22Rv1 (cell line): ENCODE results near the gene IFT43.

ENCODE experiments used
- H3K27ac ChIP-seq: fragments of 450-650 bp; 2 replicates; pipeline ENCODE4 v1.5.1; 2017
- CTCF ChIP-seq: fragments of 450-650 bp; IDR thresholded peaks from 2 replicates; pipeline ENCODE4 v1.5.1; 2017; ENCODE audit warnings: mild to moderate bottlenecking
- ZFX ChIP-seq: fragments of 450-650 bp; IDR thresholded peaks from 2 replicates; pipeline ENCODE4 v1.6.1; 2017; ENCODE audit warnings: antibody characterized with exemption, borderline replicate concordance

Gene IFT43

GRCh38 chr14:75971509-75971908, 14.1 kb upstream of the IFT43 start:
- no peak overlapping the region for H3K27ac ChIP-seq
- no peak for TF ChIP-seq ZFX
- no peak for TF ChIP-seq CTCF

- no peak overlapping the region for H3K27ac ChIP-seq
- no peak for TF ChIP-seq CTCF
- TF ChIP-seq ZFX: no peak
These were observed 12.7 kb upstream of the IFT43 start for GRCh38 chr14:75972801-75973421.

- no peak for TF ChIP-seq CTCF
- no peak overlapping the region for H3K27ac ChIP-seq
These were observed 8.6 kb upstream of the IFT43 start for GRCh38 chr14:75976826-75977581.

GRCh38 chr14:75977582-75977943, 8.0 kb upstream of the IFT43 start:
- peak overlapping the region; percentile 63 for H3K27ac ChIP-seq
- TF ChIP-seq ZFX: no peak
- TF ChIP-seq CTCF: no peak

- peak overlapping the region; percentile 63 for H3K27ac ChIP-seq
These were observed 7.3 kb upstream of the IFT43 start for GRCh38 chr14:75978249-75978731.

GRCh38 chr14:75979071-75979571, 6.4 kb upstream of the IFT43 start:
- peak; percentile 67 for TF ChIP-seq CTCF
- TF ChIP-seq ZFX: no peak
- peak overlapping the region; percentile 63 for H3K27ac ChIP-seq

More at GRCh38 chr14:75978249-75978731, 7.3 kb upstream of the IFT43 start:
- TF ChIP-seq CTCF: no peak
- no peak for TF ChIP-seq ZFX
